RPMI7951 (cell line): Measurements from ENCODE around the gene MAML1. TPM values are rescaled to one million over a fixed set of nuclear protein-coding genes. Genes with fewer than 3 reads are reported as not detected.

ENCODE experiments used
- DNase-seq: peaks from one replicate; pipeline ENCODE4 v3.0.0-alpha.2; 2012; ENCODE audit warnings: low read depth
- total RNA-seq: library from RNA; depleted of rRNA; stranded (reverse); fragments of >200 nt; shearing (Covaris generic); gene quantifications from 2 replicates; pipeline ENCODE4 v1.2.3, GENCODE V29; 2014; rRNA removed

The MAML1 gene
- total RNA-seq, 1 experiment from 2014 or later = 5.2 TPM

GRCh38 chr5:179822059-179822432 lies 89.4 kb downstream of the MAML1 start:
- no peak for DNase-seq

GRCh38 chr5:179822444-179822990 lies 89.9 kb downstream of the MAML1 start:
- no peak for DNase-seq

DNA sequence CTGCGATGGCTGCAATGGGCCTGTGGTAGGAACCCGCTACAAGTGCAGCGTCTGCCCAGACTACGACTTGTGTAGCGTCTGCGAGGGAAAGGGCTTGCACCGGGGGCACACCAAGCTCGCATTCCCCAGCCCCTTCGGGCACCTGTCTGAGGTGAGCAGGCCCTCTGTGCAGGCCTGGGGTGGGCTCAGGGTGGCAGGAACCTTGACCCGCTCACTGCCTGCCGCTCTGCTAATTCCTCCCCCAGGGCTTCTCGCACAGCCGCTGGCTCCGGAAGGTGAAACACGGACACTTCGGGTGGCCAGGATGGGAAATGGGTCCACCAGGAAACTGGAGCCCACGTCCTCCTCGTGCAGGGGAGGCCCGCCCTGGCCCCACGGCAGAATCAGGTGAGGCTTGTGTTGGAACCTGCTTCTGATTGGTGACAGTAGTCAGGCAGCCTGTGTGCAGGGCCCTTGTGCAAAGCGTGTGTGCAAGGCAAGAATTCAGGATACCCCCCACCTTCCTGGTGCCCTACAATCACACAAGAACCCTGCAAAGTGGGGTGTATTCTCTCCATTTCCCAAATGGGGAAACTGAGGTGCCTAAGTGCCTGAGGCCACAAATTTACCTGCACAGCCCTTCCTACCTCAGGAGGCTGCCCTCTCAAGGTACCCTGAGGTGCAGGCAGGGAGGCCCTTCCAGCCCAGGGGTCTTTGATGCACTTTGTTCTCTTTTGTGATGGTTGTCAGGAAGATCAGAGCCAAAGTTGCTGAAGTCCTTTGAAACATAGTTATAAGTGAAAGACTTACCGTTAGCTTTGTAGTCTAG lies 91.5 kb downstream of the MAML1 start:
- DNase-seq = no peak

DNA sequence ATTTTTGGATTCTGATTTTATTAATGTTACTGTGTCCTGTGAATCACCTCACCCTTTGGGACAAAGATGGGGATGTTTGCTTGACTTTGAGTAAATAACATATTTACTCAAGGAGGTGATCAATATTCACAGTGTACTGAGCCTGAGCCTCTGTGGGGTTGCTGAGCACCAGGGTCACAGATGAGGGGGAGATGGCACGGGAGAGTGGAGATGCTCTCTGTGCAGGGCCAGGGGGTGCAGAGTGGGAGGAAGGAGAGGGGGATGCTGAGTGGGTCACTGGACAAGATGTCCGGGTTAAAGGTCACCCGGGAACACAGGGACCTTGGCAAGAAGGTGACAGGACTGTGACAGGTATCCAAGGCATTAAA lies 92.1 kb downstream of the MAML1 start:
- no peak for DNase-seq

DNA sequence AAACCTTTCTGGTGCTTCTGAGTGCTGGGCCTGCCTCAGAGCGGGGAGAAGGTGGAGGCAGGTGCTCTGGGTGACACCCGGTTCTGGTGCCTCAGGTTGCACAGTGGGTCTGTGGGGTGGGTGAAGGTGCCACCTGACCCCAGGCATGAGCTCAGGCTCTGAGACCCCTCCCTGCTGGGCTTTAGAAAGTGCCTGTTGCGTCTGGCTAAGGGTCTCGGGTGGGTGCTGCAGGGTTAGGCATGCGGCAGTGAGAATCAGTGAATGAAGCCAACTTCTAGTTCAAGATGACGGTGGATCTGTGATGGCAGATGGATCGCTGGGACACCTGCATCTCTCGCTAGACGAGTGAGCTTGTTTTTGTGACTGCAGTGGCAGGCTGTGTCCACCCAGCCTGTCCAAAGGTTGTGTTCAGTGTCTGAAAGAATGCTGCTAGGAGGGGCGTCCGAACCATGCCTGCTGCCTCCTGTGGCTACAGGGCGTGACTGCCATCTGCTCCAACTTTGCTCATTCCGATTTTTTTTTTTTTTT lies 93.1 kb downstream of the MAML1 start:
- DNase-seq = no peak

Other genes with a start within 250 kb of the MAML1 start
- 21.0 and 24.5 TPM in 2 replicates for gene RUFY1, start 182.3 kb upstream of the MAML1 start, total RNA-seq
- gene HNRNPH1, start 109.2 kb upstream of the MAML1 start, total RNA-seq = 316 and 329 TPM in 2 replicates
- not detected in 2 replicates for gene CBY3, start 51.8 kb upstream of the MAML1 start, total RNA-seq
- 383 and 428 TPM in 2 replicates for gene CANX, start 33.9 kb upstream of the MAML1 start, total RNA-seq
- not detected in 2 replicates for gene LTC4S, start 61.2 kb downstream of the MAML1 start, total RNA-seq
- gene MGAT4B, start 74.0 kb downstream of the MAML1 start, total RNA-seq = 97.7 and 99.4 TPM in 2 replicates
- gene SQSTM1, start 88.1 kb downstream of the MAML1 start, total RNA-seq = 131 and 132 TPM in 2 replicates
- gene MRNIP, start 126.0 kb downstream of the MAML1 start, total RNA-seq = 8.8 and 9.3 TPM in 2 replicates
- 22.0 and 25.8 TPM in 2 replicates for gene TBC1D9B, start 175.1 kb downstream of the MAML1 start, total RNA-seq